A549 (cell line): ENCODE data around the gene GSTM1. TPM values are rescaled to one million over a fixed set of nuclear protein-coding genes. Genes with fewer than 3 reads are reported as not detected.

Experiments used
- ATAC-seq, 2 experiments: fragments of 200-7000 bp in 1 of 2; fragments of >200 bp in 1 of 2; cut with Nextera tagmentation in 1 of 2; cut with Tn5 transposase in 1 of 2; 3 replicates each; pipeline versions ENCODE4 v1.8.0 to v1.9.1; 2018 to 2020; ENCODE audit warnings: mild to moderate bottlenecking in 1 of 2, moderate library complexity in 1 of 2
- CTCF ChIA-PET: fragments of 300-600 bp; sonication (Branson Sonifier 250); formaldehyde crosslinking; extraction: SDS; loops from one replicate; lab custom pipeline; 2021; ENCODE audit warnings: antibody characterized with exemption, inconsistent platforms; lab: Yijun Ruan, JAX
- POLR2A ChIA-PET: fragments of 350-600 bp; formaldehyde crosslinking; extraction: SDS; loops from one replicate; lab custom pipeline; 2021; ENCODE audit warnings: antibody characterized with exemption, inconsistent platforms; lab: Yijun Ruan, JAX
- DNase-seq, 2 experiments: peaks; one replicate each; pipeline versions ENCODE4 v3.0.0 to v3.0.0-alpha.2; 2011 to 2016; ENCODE audit warnings: low read depth in 1 of 2, low spot score in 1 of 2
- FAIRE-seq: peaks from 2 replicates; lab custom pipeline; 2011; peaks lifted over from hg19 to GRCh38; lab: Jason Lieb, UNC
- H3K27ac ChIP-seq, 2 experiments: fragments of >200 bp; sonication (Bioruptor Twin); formaldehyde crosslinking; 3 replicates each; pipeline ENCODE4 v1.5.1; 2016 to 2017
- H3K4me1 ChIP-seq: fragments of >200 bp; sonication (Bioruptor Twin); formaldehyde crosslinking; 3 replicates; pipeline ENCODE4 v1.6.1; 2016
- H3K4me2 ChIP-seq: fragments of >200 bp; sonication (Bioruptor Twin); formaldehyde crosslinking; 3 replicates; pipeline ENCODE4 v1.6.1; 2016
- H3K4me3 ChIP-seq: fragments of >200 bp; sonication (Bioruptor Twin); formaldehyde crosslinking; 3 replicates; pipeline ENCODE4 v1.5.1; 2016
- H3K9me3 ChIP-seq: fragments of >200 bp; sonication (Bioruptor Twin); formaldehyde crosslinking; 3 replicates; pipeline ENCODE4 v1.6.1; 2016
- BHLHE40 ChIP-seq: IDR thresholded peaks from 2 replicates; pipeline ENCODE4 v1.6.1; 2012; ENCODE audit warnings: low read depth, low read length, inconsistent platforms
- CBX2 ChIP-seq: fragments of 200-600 bp; sonication (generic); IDR thresholded peaks from 2 replicates; pipeline ENCODE4 v1.6.1; 2016; ENCODE audit warnings: low read depth, mild to moderate bottlenecking, borderline replicate concordance
- FOSL2 ChIP-seq, 2 experiments: fragments of 450-650 bp in 1 of 2; fragments of >200 bp in 1 of 2; sonication (Bioruptor Twin) in 1 of 2; formaldehyde crosslinking; IDR thresholded peaks; 2 replicates each; pipeline versions ENCODE4 v1.5.0 to v1.6.1; 2016 to 2020; ENCODE audit warnings: mild to moderate bottlenecking in 1 of 2, moderate library complexity in 1 of 2
- HEYL ChIP-seq: fragments of 250-450 bp; sonication (Bioruptor Pico); IDR thresholded peaks from 2 replicates; pipeline ENCODE4 v1.8.0; 2021; ENCODE audit warnings: mild to moderate bottlenecking, moderate library complexity
- HOXA7 ChIP-seq: fragments of 250-450 bp; sonication (Bioruptor Pico); IDR thresholded peaks from 2 replicates; pipeline ENCODE4 v1.5.0; 2020; ENCODE audit warnings: mild to moderate bottlenecking, moderate library complexity
- HOXB5 ChIP-seq: fragments of 250-450 bp; sonication (Bioruptor Pico); IDR thresholded peaks from 2 replicates; pipeline ENCODE4 v1.5.0; 2020; ENCODE audit warnings: mild to moderate bottlenecking, moderate library complexity
- JUNB ChIP-seq: fragments of >200 bp; sonication (Bioruptor Twin); formaldehyde crosslinking; IDR thresholded peaks from 2 replicates; pipeline ENCODE4 v1.6.1; 2016
- KDM5A ChIP-seq: fragments of 200-600 bp; sonication (generic); IDR thresholded peaks from 2 replicates; pipeline ENCODE4 v1.6.1; 2016; ENCODE audit warnings: antibody characterized with exemption, mild to moderate bottlenecking
- MAFK ChIP-seq: fragments of 450-650 bp; IDR thresholded peaks from 2 replicates; pipeline ENCODE4 v1.6.1; 2014; ENCODE audit not compliant: partially characterized antibody
- MAX ChIP-seq: IDR thresholded peaks from 2 replicates; pipeline ENCODE4 v1.6.1; 2012
- NPAS2 ChIP-seq: fragments of 250-450 bp; sonication (Bioruptor Pico); IDR thresholded peaks from 2 replicates; pipeline ENCODE4 v1.8.0; 2022; ENCODE audit warnings: mild to moderate bottlenecking, moderate library complexity, borderline replicate concordance
- RARB ChIP-seq: fragments of 250-450 bp; sonication (Bioruptor Pico); IDR thresholded peaks from 2 replicates; pipeline ENCODE4 v1.8.0; 2021; ENCODE audit warnings: mild to moderate bottlenecking, moderate library complexity
- RCOR1 ChIP-seq: fragments of 150-350 bp; IDR thresholded peaks from 2 replicates; pipeline ENCODE4 v1.6.1; 2014; ENCODE audit warnings: antibody characterized with exemption, low read length, low read depth
- RFX5 ChIP-seq: fragments of 450-650 bp; IDR thresholded peaks from 2 replicates; pipeline ENCODE4 v1.7.1; 2014; ENCODE audit warnings: antibody characterized with exemption, mild to moderate bottlenecking, moderate library complexity
- SMC3 ChIP-seq: fragments of >200 bp; sonication (Bioruptor Twin); formaldehyde crosslinking; IDR thresholded peaks from 3 replicates; pipeline ENCODE4 v1.6.1; 2018; ENCODE audit warnings: inconsistent platforms
- SREBF2 ChIP-seq: fragments of 450-650 bp; IDR thresholded peaks from 2 replicates; pipeline ENCODE4 v1.6.1; 2014; ENCODE audit warnings: mild to moderate bottlenecking, moderate library complexity
- TFCP2L1 ChIP-seq: fragments of 250-450 bp; sonication (Bioruptor Pico); IDR thresholded peaks from 2 replicates; pipeline ENCODE4 v1.5.0; 2021; ENCODE audit warnings: mild to moderate bottlenecking
- TP53 ChIP-seq: fragments of 250-450 bp; sonication (Bioruptor Pico); IDR thresholded peaks from 2 replicates; pipeline ENCODE4 v1.5.0; 2021; ENCODE audit warnings: mild to moderate bottlenecking, moderate library complexity
- ZNF302 ChIP-seq: fragments of 250-450 bp; sonication (Bioruptor Pico); IDR thresholded peaks from 2 replicates; pipeline ENCODE4 v1.9.0; 2021; ENCODE audit warnings: inconsistent platforms, mild to moderate bottlenecking, moderate library complexity
- WGBS: methylation state at CpG from one replicate; pipeline ENCODE4 v1.1.6; 2017; ENCODE audit errors: missing lambda C conversion rate; 5-methylcytosine and 5-hydroxymethylcytosine counted together
- polyA plus RNA-seq, 4 experiments: library from polyadenylated mRNA; depleted of rRNA in 3 of 4; stranded (reverse); fragments of >200 nt; fragmentation: RNase III in 1 of 4; extraction: RNeasy Plus Mini Kit Qiagen cat#74134 plus additional on column Dnase treatment in 1 of 4; gene quantifications; 2 replicates in 3 of 4; 3 replicates in 1 of 4; pipeline ENCODE4 v1.2.3, GENCODE V29; 2011 to 2017
- TF ChIP-seq, protein P1 (sequence below): IDR thresholded peaks from 2 replicates; pipeline ENCODE4 v1.6.1; 2012; ENCODE audit warnings: low read depth, borderline replicate concordance

The GSTM1 gene
- polyA plus RNA-seq, 2 of the 4 experiments (the other 2 are of a cell fraction): not detected

GRCh38 chr1:109652402-109652801 lies 35.2 kb upstream of the GSTM1 start:
- Histone ChIP-seq H3K27ac (no peak overlapping the region), H3K9me3 (no peaks in the 10 kb centered on the region), H3K4me3 (no peak overlapping the region), H3K4me1 (peaks cover 21% of the 10 kb centered on the region; the same call in 2 of the 3 replicates), H3K4me2 (no peak overlapping the region)
- ChIA-PET POLR2A (no interaction called here), CTCF (interaction anchor here (0.9 to 10.6 kb wide), 4 partner anchors 13 to 332 kb away, joined by 3 to 187 read pairs (median 57); partner anchors contain the start of gene AHCYL1)
- ATAC-seq (no peak), DNase-seq (no peak), FAIRE-seq (no peak)
- WGBS: 57% methylated on average over 2 of the region's 2 CpGs
- TF ChIP-seq TP53 (CRISPR knock-in tag) (no peak), HOXA7 (CRISPR knock-in tag) (no peak), KDM5A (no peak), HEYL (CRISPR knock-in tag) (no peak), MAX (no peak), JUNB (no peak), TFCP2L1 (CRISPR knock-in tag) (no peak), SREBF2 (no peak), MAFK (no peak), RFX5 (no peak)
- TF ChIP-seq, all 56 proteins: peak for 0

DNA sequence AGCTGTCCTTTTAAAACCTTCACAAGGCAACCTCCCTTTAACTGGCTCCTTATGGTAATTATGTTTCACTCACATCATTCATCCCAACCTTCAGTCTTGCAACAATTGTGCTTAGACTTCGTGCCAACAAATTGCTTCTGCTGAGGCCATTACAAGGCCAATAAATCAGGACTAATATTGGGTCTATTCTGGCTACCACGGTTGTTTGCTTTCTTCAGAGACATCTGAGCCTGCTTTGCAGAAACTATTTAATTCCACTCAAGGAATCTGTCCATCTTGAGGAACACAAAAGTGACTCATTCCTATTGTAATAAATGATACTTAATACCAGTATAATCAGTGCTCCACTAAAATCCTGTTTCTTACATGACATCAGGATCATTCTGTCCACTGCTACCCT lies 34.3 kb upstream of the GSTM1 start:
- H3K4me3 ChIP-seq: no peak overlapping the region
- no peaks in the 10 kb centered on the region for H3K9me3 ChIP-seq
- H3K27ac ChIP-seq: no peak overlapping the region
- no peak for TF ChIP-seq NPAS2 (CRISPR knock-in tag)
- TF ChIP-seq HOXB5 (CRISPR knock-in tag): no peak
- no peak for TF ChIP-seq RCOR1
- no peak for TF ChIP-seq RARB (CRISPR knock-in tag)
- TF ChIP-seq ZNF302 (CRISPR knock-in tag): no peak
- TF ChIP-seq CBX2: no peak
- TF ChIP-seq, protein P1, sequence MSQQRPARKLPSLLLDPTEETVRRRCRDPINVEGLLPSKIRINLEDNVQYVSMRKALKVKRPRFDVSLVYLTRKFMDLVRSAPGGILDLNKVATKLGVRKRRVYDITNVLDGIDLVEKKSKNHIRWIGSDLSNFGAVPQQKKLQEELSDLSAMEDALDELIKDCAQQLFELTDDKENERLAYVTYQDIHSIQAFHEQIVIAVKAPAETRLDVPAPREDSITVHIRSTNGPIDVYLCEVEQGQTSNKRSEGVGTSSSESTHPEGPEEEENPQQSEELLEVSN: no peak
- TF ChIP-seq HEYL (CRISPR knock-in tag): no peak
- no peak for TF ChIP-seq FOSL2 (IDR thresholded peaks at IDR 0.05)
- no peak for TF ChIP-seq FOSL2 (CRISPR knock-in tag; IDR thresholded peaks at IDR 0.05)
- TF ChIP-seq, all 56 proteins: peak for 0
- ATAC-seq: no peak
- no peak for DNase-seq
- WGBS: 42% methylated on average over 2 of the region's 2 CpGs
- FAIRE-seq: no peak
- POLR2A ChIA-PET: no interaction called here
- Histone ChIP-seq H3K4me2 (no peak overlapping the region), H3K4me1 (peaks cover 21% of the 10 kb centered on the region; the same call in 2 of the 3 replicates)
- CTCF ChIA-PET: interaction anchor here (2.0 to 10.6 kb wide), 3 partner anchors 14 to 331 kb away, joined by 11 to 187 read pairs (median 103); partner anchors contain the start of gene AHCYL1

DNA sequence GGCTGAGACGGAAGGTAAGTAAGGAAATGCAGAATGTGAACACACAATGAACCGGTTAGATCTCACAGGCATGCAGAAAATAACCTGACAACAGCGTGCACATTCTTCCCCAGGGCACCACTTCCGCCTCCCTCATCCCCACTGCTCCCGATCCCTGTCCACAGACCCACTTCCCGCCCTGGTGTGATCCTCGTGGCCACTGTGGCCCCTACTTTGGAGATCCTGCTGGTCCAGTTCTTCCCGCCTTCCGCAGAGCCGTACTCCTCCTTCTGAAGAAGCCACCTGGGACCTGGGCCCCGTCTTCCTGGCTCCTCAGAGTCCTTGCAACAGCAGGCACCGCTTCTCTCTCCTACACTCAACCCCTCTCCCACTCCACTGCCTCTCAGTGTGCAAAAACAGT lies 33.1 kb upstream of the GSTM1 start:
- ChIA-PET POLR2A (no interaction called here), CTCF (interaction anchor here (1.7 to 10.6 kb wide), 3 partner anchors 15 to 330 kb away, joined by 5 to 187 read pairs (median 5); partner anchors contain the start of gene AHCYL1)
- no peak for ATAC-seq
- Histone ChIP-seq H3K4me3 (no peak overlapping the region), H3K9me3 (no peaks in the 10 kb centered on the region), H3K4me2 (no peak overlapping the region), H3K27ac (no peak overlapping the region), H3K4me1 (peaks cover 17% of the 10 kb centered on the region; the same call in 2 of the 3 replicates)
- FAIRE-seq: no peak
- no peak for DNase-seq
- TF ChIP-seq HOXB5 (CRISPR knock-in tag) (no peak), SMC3 (no peak), BHLHE40 (no peak)
- WGBS: 89% methylated on average over 12 of the region's 12 CpGs
